VCaP (cell line): ENCODE measurements around the gene THRB.

Experiments used
- H3K27ac ChIP-seq: fragments of 450-650 bp; 2 replicates; pipeline ENCODE4 v1.5.1; 2017
- TF ChIP-seq, protein P1 (sequence below): fragments of 450-650 bp; conservative IDR thresholded peaks from 2 replicates; pipeline ENCODE4 v1.5.1; 2017; ENCODE audit warnings: mild to moderate bottlenecking, moderate library complexity

Gene THRB

DNA sequence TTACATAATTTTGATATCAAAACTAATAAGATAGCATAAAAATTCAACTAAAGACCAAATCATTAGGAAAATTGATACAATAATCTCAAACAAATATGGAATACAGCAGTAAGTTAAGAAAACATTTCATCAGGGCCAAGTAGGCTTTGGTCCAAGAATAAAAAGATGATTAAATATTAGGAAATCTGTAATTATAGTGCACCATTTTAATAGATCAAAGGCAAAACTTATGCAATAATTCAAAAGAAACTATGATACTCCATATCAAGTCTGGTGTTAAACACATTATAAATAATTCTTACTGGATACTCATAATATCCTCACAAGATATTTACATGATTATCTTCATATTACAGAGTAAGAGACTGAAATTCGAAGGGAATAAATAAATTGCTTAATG lies 51.2 kb downstream of the THRB start:
- no peak overlapping the region for H3K27ac ChIP-seq
- TF ChIP-seq, protein P1, sequence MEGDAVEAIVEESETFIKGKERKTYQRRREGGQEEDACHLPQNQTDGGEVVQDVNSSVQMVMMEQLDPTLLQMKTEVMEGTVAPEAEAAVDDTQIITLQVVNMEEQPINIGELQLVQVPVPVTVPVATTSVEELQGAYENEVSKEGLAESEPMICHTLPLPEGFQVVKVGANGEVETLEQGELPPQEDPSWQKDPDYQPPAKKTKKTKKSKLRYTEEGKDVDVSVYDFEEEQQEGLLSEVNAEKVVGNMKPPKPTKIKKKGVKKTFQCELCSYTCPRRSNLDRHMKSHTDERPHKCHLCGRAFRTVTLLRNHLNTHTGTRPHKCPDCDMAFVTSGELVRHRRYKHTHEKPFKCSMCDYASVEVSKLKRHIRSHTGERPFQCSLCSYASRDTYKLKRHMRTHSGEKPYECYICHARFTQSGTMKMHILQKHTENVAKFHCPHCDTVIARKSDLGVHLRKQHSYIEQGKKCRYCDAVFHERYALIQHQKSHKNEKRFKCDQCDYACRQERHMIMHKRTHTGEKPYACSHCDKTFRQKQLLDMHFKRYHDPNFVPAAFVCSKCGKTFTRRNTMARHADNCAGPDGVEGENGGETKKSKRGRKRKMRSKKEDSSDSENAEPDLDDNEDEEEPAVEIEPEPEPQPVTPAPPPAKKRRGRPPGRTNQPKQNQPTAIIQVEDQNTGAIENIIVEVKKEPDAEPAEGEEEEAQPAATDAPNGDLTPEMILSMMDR: no peak

DNA sequence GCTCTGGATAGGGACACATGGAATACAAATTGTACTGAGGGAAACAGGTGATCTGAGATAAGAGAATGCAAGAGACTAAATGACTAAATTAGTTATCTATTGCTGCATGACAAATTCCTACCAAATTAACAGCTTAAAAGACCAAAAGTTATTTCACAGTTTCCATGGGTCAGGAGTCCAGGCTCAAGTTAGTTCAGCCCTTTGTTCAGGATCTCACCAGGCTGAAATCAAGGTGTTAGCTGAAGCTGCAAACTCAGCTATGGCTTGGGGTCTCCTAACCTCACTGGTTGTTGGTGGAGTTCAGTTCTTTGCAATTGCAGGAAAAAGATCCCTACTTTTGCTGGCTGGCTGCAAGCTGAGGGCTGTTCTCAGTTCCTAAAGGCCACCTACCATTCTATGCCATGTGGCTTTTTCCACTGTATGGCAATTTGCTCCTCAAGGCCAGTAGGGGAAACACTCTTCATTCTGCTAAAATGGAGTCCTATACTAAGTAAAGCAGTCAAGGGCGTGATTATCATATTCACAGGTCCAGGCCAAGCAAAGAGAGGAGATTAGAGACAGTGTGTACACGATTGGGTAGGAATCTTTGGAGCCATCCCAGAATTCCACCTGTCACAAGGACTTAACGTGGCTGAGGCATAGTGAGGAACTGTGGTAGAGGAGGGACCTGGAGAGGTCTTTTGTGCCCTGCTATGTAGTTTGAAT lies 53.7 kb downstream of the THRB start:
- TF ChIP-seq, protein P1: no peak
- H3K27ac ChIP-seq: no peak overlapping the region

DNA sequence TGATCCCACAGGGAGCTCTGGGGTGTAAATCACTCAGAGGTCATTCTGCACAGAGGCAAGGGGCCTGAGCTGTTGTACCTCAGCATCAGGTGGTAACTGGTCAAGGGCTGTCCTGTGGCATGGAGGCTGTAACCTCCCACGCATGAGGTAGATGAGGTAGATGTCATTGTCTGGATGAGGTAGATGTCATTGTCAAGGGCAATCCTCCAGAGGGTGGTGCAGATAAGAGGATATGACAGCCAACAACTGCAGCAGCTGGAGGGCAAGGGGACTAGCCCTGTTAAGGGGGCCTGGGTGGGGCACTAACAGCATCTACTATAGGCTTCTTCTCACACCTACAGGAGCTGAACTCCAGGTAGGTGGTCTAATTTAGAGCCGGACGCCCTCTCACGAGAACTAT lies 55.6 kb downstream of the THRB start:
- TF ChIP-seq, protein P1: no peak
- H3K27ac ChIP-seq: no peak overlapping the region

DNA sequence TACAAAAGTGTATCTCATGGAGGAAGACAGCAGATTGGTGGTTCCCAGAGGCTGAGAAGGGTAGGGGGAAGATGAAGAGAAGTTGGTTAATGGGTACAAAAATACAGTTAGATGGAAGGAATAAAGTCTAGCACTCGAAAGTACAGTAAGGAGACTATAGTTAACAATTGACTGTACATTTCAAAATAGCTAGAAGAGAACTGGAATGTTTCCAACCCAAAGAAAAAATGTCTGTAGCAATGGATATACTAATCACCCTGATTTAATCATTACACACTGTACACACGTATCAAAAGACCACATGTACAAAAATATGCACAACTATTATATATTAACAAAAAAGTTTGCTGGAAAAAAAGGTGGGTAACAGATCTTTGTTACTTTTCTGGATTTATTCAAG lies 57.3 kb downstream of the THRB start:
- no peak overlapping the region for H3K27ac ChIP-seq

DNA sequence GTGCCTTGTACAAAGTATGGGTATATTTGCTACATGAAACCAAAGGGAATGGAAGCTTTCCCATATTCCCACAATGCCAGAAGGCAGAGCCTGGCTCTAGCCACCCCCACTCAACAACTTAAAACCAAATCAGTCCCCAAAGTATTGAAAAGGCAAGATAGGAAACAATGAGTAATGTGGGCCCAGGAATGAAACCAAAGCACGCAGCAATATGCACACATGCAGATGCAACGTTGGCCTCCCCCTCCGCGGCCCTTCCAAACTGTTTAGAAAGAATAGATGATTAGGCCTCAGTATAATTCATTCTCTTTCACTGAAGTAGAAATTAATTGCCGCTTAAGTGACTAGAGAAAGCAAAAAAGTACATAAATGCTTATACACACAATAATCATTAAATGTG lies 59.1 kb downstream of the THRB start:
- TF ChIP-seq, protein P1: no peak
- H3K27ac ChIP-seq: no peak overlapping the region

More for the DNA sequence above, 57.3 kb downstream of the THRB start:
- TF ChIP-seq, protein P1: no peak

DNA sequence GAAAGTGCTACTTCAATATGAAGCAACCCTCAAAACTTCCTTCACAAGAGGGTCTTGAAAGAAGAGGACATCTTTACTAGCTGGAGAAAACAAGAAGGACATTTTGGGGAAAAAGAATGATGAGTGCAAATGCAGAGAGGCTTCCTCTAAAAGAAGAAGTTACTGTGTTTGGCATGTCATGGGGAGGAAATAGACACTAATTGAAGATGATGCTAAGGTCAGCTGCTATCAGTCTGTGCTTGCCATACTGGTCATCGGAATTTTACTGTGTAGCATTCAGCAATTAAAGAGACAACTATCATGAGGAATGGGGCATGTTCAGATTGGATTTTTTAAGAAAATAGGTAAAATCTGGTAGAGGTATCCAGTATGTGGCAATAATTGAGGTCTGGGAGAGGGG lies 60.0 kb downstream of the THRB start:
- TF ChIP-seq, protein P1: no peak
- no peak overlapping the region for H3K27ac ChIP-seq

DNA sequence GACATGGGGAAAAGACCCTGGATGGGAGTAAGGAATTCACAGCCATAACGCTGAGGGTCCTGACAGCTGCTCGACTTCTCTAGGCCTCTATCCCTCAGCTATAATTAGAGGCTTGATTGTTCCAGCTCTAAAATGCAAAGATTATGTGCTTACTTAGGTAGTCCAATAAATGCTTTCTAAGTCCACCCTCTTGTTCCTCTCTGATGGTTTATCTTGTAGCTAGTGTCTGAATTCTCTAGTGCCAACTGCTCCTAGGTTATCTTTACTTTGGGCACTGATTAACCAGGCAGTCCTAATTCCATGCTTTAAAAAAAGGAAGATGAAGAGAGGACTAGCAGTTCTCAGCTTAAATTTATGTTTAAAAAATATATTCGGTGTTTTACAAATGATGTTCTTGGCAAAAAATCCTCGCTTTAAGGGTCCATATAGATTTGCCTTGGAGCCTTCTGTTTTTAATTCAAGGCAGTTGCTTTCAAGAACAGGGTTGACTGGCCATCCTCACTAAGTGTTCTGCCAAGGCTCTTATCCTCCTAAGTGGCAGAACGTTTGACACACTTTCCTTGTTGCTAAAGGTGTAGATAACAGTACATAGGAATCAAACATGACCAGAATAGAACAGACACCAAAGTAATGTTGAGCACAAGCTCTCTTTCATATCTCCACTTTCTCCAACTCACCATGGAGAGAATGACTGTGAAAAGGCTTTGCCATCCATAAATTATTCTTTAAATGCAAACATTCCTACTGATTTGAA lies 60.6 kb downstream of the THRB start:
- TF ChIP-seq, protein P1: no peak
- H3K27ac ChIP-seq: no peak overlapping the region
